Fibroblast of pulmonary artery (primary cell): ENCODE results near the gene NMRK2.
"Not testable (repeated sequence)": the region's sequence is repeated elsewhere in the genome, so short reads cannot be mapped to it uniquely, and the experiment has no call there.

Experiments used
- DNase-seq: peaks from one replicate; pipeline ENCODE4 v3.0.0-alpha.2; 2010; ENCODE audit warnings: low read depth
- H3K4me3 ChIP-seq: replicated peaks from 2 replicates; pipeline ENCODE4 v1.5.1; 2011; ENCODE audit warnings: low read depth, mild to moderate bottlenecking, control low read depth, low read length, moderate library complexity
- TF ChIP-seq, protein P1 (sequence below): IDR thresholded peaks from 2 replicates; pipeline ENCODE4 v1.5.1; 2011; ENCODE audit warnings: mild to moderate bottlenecking, control low read depth, low read length, inconsistent platforms; ENCODE audit errors: missing control alignments

The NMRK2 gene, protein sequence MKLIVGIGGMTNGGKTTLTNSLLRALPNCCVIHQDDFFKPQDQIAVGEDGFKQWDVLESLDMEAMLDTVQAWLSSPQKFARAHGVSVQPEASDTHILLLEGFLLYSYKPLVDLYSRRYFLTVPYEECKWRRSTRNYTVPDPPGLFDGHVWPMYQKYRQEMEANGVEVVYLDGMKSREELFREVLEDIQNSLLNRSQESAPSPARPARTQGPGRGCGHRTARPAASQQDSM

DNA sequence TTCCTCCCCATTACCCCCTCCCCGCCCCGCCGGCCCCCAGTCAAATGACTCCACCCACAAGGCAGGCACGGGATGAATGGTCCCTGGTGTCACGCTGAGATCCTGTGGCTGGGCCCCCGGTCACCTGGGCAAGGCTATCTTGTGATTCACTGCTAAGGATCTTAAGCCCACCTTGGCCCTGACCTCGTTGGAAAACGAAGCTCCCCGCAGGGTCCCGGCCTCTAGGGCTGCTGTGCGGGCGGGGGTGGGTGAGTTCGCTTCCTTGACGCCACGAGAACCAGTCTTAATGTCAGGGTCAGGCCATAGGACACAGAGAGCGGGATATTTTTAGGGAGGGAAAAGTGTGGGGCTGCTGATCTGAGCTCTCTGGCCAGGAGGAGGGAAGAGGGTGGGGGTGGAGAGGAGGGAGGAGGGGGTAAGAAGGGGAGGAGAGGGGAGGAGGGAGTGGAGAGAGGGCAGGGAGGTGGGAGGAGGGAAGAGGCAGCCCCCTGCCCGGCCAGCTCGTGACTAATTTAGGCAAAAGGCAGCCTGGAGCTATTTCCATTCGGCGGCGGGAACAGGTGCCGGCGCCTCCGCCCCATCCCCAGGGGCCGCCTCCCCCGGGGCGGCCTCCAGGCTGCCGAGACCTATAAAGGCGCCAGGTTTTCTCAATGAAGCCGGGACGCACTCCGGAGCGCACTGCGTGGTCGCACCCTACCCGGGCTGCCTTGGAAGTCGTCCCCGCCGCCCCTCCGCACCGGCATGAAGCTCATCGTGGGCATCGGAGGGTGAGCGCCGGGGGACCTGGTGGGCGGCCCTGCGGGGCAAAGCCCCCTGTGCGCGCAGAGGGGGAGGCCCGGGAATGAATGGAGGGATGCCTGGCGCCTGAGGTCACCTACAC, at the start of gene NMRK2:
Gene NMRK2 (plus strand): TSS at position 139 of the 880 bp plus-strand sequence. CDS start 603 bp downstream, at position 742.
- TF ChIP-seq, protein P1, sequence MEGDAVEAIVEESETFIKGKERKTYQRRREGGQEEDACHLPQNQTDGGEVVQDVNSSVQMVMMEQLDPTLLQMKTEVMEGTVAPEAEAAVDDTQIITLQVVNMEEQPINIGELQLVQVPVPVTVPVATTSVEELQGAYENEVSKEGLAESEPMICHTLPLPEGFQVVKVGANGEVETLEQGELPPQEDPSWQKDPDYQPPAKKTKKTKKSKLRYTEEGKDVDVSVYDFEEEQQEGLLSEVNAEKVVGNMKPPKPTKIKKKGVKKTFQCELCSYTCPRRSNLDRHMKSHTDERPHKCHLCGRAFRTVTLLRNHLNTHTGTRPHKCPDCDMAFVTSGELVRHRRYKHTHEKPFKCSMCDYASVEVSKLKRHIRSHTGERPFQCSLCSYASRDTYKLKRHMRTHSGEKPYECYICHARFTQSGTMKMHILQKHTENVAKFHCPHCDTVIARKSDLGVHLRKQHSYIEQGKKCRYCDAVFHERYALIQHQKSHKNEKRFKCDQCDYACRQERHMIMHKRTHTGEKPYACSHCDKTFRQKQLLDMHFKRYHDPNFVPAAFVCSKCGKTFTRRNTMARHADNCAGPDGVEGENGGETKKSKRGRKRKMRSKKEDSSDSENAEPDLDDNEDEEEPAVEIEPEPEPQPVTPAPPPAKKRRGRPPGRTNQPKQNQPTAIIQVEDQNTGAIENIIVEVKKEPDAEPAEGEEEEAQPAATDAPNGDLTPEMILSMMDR: no peak
- DNase-seq: no peak
- no peak within 1 kb of the TSS for H3K4me3 ChIP-seq

DNA sequence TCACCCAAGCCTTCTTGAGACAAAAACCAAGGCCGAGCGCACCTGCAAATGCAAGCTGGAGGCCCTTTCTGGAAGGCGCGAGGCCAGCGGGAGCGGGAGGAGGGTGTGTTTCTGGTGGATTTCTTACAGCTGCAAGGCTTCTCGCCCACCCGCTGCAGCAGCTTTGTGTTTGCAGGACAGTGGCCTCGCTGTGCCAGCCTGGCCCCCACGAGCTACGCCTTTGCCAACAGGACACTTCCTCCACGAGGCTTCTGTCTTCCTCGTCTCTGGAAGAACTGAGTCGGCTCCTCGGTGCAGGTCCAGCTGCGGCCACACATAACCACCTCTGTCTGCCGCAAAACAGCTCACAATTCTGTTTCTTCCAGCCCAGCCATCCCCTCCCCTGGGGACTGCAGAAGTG, 42.3 kb upstream of the NMRK2 start:
- DNase-seq: no peak
- TF ChIP-seq, protein P1: no peak
- H3K4me3 ChIP-seq: no peak overlapping the region

DNA sequence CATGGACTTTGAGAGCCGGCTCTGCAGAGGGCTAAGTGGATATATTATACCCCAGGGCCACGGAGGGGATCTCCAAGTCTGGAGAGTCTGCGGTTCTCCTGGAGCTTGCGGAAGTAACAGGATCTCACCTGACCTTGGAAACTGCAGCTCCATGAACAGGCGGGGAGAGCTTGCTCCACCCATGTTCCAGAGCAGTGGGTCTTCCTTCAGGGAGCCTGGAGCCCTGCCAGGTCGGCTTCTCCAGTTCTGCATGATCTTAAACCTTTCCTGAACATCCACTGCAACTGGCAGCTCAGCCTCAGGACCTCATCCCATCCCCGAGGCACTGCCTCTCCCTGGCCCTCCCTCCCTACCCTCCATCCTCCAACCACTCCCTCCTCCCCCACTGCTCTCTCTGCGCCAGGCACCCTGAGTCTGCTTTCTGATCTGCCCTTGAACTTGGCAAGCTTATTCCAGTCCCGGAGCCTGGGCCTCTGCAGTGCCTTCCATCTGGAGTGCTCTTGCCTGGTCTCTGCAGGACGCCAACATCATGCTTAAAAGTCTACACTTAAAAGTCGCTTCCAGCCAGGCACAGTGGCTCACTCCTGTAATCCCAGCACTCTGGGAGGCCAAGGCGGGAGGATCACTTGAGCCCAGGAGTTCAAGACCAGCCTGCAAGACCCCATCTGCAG, 39.2 kb upstream of the NMRK2 start:
- no peak for DNase-seq
- H3K4me3 ChIP-seq: no peak overlapping the region
- TF ChIP-seq, protein P1: no peak

DNA sequence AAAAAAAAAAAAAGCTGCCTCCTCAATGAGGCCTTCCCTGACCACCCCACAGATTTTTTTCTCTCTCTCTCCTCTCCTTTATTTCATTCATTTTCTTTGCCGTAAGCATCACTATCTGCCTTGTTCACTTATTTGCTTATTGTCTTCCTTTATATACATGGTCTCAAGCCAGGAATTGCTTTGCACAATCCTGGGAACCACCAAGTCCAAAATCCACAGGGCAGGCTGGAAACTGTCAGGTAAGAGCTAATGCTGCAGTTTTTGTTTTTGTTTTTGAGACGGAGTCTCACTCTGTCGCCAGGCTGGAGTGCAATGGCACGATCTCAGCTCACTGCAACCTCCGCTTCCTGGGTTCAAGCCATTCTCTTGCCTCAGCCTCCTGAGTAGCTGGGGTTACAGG, 37.9 kb upstream of the NMRK2 start:
- not testable (repeated sequence) for H3K4me3 ChIP-seq, DNase-seq

DNA sequence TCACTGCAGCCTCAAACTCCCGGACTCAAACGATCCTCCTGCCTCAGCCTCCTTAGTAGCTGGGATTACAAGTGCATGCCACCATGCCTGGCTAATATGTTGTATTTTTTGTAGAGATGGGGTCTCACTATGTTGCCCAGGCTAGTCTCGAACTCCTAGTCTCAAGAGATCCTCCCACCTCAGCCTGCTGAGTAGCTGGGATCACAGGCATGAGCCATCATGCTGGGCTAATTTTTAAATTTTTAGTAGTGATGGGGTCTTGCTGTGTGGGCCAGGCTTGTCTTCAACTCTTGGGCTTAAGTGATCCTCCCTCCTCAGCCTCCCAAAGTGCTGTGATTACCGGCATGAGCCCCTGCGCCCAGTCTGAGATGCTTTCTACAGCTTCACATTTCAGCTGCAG, 37.1 kb upstream of the NMRK2 start:
- TF ChIP-seq, protein P1: no peak
- no peak overlapping the region for H3K4me3 ChIP-seq
- no peak for DNase-seq

DNA sequence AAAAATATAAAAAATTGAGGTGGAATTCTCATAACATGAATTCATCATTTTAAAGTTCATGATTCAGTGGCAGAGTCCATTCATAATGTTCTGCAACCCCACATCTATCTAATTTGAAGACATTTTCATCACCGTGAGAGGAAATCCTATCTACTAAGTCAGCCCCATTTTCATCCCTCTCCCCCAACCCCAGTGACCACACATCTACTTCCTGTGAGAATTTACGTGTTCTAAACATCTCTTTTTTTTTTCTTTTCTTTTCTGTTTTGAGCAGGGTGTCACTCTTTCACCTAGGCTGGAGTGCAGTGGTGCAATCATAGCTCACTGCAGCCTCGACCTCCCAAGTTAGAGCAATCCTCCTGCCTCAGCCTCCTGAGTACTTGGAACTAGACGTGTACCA, 34.9 kb upstream of the NMRK2 start:
- no peak for DNase-seq
- no peak overlapping the region for H3K4me3 ChIP-seq
- TF ChIP-seq, protein P1: no peak

DNA sequence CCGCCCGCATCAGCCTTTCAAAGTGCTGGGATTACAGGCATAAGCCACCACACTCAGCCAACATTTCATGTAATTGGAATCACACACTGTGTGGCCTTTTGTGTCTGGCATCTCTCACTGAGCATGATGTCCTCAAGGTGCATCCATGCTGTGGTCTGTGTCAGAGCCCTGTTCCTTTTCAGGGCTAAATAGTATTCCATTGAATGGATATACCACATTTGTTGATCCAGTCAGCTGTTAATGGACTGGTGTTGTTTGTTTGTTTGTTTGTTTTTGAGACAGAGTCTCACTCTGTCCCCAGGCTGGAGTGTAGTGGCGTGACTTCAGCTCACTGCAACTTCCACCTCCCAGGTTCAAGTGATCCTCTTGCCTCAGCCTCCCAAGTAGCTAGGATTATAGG, 34.4 kb upstream of the NMRK2 start:
- TF ChIP-seq, protein P1: no peak
- H3K4me3 ChIP-seq: no peak overlapping the region
- DNase-seq: no peak
